GM19193 (cell line): Measurements from ENCODE around the gene NPM1.

Experiments used
- POLR2A ChIP-seq: IDR thresholded peaks from 4 replicates; pipeline ENCODE4 v1.6.1; 2011; ENCODE audit not compliant: insufficient read depth, insufficient read length; ENCODE audit errors: extremely low read depth

NPM1 gene

DNA sequence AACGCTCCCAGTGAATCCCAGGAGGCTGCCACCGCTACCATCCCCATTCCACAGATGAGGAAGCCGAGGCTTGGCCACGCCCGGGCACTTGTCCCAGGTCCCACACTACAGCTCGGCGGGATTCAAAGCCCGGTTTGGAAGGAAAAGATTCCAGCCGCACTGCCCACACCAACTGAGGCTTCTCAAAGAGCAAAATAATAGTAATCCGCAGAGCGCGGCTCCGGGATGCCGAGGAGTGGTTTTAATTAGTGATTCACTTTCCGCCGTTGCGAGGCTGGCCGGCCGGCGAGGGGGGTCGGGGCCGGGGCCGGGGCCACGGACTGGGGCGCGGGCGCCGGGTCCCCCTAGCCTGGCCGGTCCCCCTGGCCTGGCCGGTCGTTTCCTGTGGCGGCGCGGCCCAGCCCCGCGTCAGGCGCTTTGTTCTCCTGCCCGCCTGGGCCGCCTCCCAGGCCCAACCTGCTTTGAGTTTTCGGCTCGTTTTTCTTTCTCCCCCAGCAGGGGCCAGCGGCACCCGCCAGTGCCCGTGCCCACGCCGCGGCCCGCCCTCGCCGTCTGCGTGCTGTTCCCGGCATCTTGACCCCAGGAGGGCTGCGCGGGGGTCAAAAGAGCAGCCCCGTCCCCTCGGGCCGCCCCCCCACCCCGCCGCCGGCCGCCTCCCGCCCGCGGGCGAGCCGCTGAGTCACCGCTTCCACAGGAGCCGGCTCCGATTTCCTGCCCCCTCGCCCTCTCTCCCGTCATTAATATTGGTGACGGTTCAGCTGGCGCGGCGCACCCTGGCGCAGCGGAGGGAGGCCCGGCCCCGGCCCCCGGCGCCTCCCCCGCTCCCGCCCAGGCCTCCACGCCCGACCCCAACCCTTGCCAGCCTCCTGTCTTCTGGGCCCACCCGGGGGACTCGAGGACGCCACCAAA lies 63.0 kb downstream of the NPM1 start:
- TF ChIP-seq POLR2A = no peak

DNA sequence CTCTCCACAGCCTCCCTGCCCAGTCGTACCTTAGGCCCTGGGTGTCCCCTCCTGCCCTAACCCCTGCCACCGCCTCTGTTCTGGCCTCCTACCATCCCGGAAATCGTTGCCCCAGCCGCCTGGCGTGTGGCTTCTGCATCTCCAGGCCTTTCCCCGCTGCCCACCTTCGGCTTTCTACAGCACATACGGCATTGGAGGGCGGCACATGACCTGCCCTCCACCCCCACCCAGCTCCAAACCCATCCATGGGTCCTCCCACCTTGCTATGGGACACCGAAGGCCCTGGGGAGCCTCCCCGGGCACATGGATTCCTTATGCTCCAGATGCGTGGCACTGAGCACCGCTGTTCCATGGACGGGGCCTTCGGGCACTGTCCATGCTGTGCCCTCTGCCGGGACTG lies 63.8 kb downstream of the NPM1 start:
- TF ChIP-seq POLR2A = no peak

DNA sequence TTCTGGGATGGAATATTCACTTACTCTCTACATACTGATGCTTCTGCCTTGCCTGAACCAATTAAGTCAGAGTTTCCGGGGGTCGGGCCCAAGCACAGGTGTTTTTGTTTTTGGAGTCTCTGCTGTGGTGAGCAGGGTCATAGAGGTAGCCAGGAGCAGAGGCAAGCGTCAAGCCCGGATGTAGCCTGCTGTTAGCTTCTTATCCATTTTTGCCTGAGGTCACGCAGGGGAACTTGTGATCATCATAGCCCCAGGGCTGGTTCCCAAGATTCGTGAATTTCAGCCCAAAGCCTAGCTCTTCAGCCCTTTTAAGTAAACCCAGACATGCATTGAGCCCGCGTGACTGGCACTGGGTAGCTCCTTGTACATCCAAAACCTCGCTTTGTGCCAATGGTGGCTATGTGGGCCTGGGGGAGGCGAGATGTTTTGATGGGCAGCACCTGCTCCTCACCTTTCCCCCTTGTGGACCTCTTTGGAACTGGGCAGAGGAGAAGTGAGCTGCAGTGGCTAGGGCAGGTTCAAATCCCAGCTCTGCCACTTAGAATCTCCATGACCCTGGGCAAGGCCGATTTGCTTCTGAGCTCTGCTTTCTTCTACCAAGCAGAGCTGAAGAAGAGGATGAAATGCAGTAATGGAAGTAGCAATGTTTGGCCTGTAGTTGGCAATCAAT lies 65.5 kb downstream of the NPM1 start:
- TF ChIP-seq POLR2A = no peak

DNA sequence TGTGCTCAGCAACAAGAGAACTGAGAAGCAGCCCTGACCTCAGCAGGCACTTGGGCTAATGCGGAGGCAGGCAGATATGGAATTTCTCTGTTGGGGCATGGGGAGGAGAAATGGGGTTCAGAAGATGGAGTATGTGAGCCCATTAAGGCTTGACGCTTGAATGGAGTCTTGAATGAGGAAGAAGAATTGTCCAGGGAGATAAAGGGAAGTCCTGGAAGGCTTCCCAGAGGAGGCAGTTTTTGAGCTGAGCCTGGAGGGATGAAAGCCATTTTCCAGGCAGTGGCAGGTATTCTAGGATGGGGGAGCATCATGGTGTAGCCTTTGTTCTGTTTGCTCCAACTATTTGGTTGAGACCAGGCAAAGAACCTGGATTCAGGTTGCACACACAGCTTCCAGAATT lies 66.3 kb downstream of the NPM1 start:
- TF ChIP-seq POLR2A = no peak

DNA sequence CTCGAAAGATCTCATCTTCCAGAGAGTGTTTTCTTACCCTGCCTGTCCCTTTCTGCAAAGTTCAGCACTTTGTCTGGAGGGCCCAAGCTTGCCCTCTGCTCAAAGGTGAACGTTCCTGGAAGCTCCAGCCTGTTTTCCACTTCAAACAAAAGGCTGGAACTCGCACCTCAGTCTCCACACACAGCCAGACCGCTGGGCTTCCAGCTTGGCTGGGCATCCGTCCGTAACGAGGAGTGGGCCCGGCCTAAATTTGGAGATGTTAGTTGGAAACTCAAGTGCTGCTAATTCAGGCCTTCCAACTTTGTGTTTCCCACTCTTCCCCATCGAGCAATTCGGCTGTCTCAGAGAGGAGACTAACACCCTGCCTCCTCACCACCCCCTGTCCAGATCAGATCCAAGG lies 66.9 kb downstream of the NPM1 start:
- TF ChIP-seq POLR2A = no peak

DNA sequence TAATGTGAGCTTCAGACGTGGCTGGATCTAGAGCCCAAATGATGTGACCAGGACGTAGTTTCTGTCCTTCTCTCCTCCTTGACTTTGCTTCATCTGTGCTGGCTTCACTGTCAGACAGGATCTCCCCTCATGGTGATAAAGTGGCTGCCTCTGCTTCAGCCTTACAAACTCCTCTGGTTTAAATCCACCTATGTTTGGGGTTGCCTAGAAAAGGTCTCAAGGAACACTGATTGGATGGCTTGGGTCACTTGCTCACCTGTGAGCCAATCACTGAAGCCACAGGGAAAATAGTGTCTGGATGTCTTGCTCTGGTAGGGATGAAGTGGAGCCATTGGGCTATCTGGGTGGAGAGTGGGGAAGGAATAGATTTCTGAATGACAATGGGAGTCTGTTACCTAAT lies 67.9 kb downstream of the NPM1 start:
- TF ChIP-seq POLR2A = no peak

DNA sequence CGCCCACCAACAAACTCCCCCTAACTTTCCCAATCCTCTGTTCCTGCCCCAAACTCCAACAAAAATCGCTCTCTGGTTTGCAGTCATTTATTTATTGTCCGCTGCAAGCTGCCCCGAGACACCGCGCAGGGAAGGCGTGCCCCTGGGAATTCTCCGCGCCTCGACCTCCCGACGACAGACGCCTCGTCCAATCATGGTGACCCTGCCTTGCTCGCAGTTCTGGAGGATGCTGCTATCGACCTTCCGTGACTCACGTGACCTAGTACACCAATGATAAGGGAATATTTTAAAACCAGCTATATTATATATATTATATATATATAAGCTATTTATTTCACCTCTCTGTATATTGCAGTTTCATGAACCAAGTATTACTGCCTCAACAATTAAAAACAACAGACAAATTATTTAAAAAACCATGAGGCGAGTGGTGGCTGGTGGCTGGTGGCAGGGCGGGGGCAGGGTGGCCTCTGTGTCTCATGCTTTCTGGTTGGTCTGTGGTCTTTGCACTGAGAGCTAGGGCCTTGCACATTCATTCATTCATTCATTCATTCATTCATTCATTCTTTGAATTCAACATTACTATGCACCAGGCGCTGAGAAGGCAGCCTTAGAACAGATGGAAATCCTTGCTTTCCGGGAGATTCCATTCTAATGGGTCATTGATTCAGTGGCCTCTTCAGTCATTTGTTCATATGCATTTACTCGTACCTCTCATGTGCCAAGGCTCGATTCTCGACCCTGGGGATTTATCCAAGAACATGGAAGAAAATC lies 69.7 kb downstream of the NPM1 start:
- no peak for TF ChIP-seq POLR2A

DNA sequence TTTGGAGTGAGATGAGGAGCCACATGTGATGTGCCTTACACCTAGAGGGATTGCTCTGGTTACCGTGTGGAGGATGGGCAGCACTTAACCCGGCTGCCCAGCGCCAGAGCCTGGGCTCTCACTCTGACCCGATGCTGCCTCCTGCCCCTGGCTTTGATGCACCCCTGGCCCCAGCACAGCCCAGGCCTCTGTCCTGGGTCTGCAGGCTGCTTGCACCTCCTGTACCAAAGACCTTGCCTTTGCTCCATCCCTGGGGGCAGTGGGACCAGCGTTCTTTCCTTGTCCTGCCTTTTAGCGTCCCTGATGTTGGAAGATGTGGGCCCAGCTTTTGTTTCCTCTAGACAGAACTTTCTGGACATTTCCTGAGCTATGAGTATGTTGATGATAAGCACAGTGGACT lies 72.2 kb downstream of the NPM1 start:
- no peak for TF ChIP-seq POLR2A
